Heart left ventricle (tissue), 13 donors: ENCODE data around the gene LEPROT.

Experiments
- POLR2A ChIP-seq, 2 donors: fragments of 450-650 bp; IDR thresholded peaks; one replicate each; pipeline ENCODE4 v1.6.1; 2017; ENCODE audit warnings: antibody characterized with exemption in 2 of 2, mild to moderate bottlenecking in 2 of 2, moderate library complexity in 2 of 2
- TF ChIP-seq, protein P1 (sequence below), 12 donors: fragments of 200-600 bp; sonication (generic) in 4 of 12; IDR thresholded peaks; one replicate each; pipeline versions ENCODE4 v1.5.0 to v1.8.0; 2018 to 2022; ENCODE audit warnings: antibody characterized with exemption in 12 of 12, mild to moderate bottlenecking in 5 of 12
- donor health status: ischemic (EF 13 %, LVEDD 7.1; RV severe dilation, severe dysfunction).
- donor health status: DM: no; HTN: yes; CAD: no.
- donor health status: DM: no; HTN: no; CAD: no.
- donor health status: ischemic (EF 25% LVEDD 6.9; RV normal size, moderate dysfunction).
- donor health status: ischemic (EF 25% LVEDD 5.7; RV mildly dilated, moderate dysfunction).
- donor health status: ischemic (EF 35%, LVEDD 5.7; RV mildly dilated, moderate dysfunction).
- donor health status: nonischemic (EF 11% LVEDD 7.7; RV severe dilation, severe dysfunction).
- donor health status: DM: yes; HTN: yes; CAD: no.
- donor health status: PGD.
- donor health status: ischemic (EF 29% LVEDD 5.4; RV normal size, mild dysfunction).
- donor health status: nonischemic (EF 23%, LVEDD 6.1; RV moderate dilation, normal function).

DNA sequence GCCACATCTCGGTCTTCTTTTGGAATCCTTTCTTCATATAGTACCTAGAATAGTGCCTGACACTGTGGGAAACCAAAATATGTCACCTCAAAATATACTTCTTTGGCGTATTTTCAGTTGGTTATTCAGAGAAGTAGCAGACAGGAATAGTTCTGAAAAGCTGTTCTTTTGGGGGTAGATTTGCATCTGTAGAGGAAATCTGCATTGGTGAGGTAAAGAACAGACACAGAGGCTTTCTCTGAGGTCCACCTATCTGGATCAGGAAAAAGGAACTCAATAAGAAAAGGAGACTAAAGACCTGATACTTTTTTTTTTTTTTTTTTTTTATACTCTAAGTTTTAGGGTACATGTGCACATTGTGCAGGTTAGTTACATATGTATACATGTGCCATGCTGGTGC lies 23.2 kb downstream of the LEPROT start:
- TF ChIP-seq, protein P1, sequence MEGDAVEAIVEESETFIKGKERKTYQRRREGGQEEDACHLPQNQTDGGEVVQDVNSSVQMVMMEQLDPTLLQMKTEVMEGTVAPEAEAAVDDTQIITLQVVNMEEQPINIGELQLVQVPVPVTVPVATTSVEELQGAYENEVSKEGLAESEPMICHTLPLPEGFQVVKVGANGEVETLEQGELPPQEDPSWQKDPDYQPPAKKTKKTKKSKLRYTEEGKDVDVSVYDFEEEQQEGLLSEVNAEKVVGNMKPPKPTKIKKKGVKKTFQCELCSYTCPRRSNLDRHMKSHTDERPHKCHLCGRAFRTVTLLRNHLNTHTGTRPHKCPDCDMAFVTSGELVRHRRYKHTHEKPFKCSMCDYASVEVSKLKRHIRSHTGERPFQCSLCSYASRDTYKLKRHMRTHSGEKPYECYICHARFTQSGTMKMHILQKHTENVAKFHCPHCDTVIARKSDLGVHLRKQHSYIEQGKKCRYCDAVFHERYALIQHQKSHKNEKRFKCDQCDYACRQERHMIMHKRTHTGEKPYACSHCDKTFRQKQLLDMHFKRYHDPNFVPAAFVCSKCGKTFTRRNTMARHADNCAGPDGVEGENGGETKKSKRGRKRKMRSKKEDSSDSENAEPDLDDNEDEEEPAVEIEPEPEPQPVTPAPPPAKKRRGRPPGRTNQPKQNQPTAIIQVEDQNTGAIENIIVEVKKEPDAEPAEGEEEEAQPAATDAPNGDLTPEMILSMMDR (IDR thresholded peaks at IDR 0.05) = no peak
- TF ChIP-seq POLR2A (IDR thresholded peaks at IDR 0.05) = no peak
